Motor neuron (in vitro differentiated cells): ENCODE measurements around the gene SLC7A10. TPM values are rescaled to one million over a fixed set of nuclear protein-coding genes. Genes with fewer than 3 reads are reported as not detected.
"Not testable (repeated sequence)": the region's sequence is repeated elsewhere in the genome, so short reads cannot be mapped to it uniquely, and the experiment has no call there.

Experiments used
- ATAC-seq, 8 experiments: fragments of 200-7000 bp; cut with Tn5 transposase; replicated peaks in 6 of 8; 2 replicates each; pipeline ENCODE4 v1.8.0; 2021; ENCODE audit warnings: mild to moderate bottlenecking in 8 of 8, moderate library complexity in 8 of 8
- H3K27ac ChIP-seq, 2 donors: fragments of 250-450 bp; sonication (Bioruptor Pico); 2 replicates each; pipeline ENCODE4 v1.9.0; 2021; ENCODE audit warnings: antibody characterized with exemption in 2 of 2, mild to moderate bottlenecking in 2 of 2, moderate library complexity in 1 of 2
- H3K4me1 ChIP-seq, 2 donors: fragments of 250-450 bp; sonication (Bioruptor Pico); replicated peaks in 1 of 2; 2 replicates each; pipeline ENCODE4 v1.6.1; 2021; ENCODE audit warnings: antibody characterized with exemption in 2 of 2, mild to moderate bottlenecking in 2 of 2, moderate library complexity in 1 of 2
- H3K4me3 ChIP-seq, 5 donors: fragments of 250-450 bp; sonication (Bioruptor Pico); 2 replicates each; pipeline ENCODE4 v1.9.0; 2021; ENCODE audit warnings: antibody characterized with exemption in 5 of 5, mild to moderate bottlenecking in 5 of 5, moderate library complexity in 4 of 5
- whole genome bisulfite sequencing, 10 experiments: fragments of 450-650 bp; shearing (Covaris generic); methylation state at CpG; one replicate each; pipeline ENCODE4 v1.0.0; 2022; 5-methylcytosine and 5-hydroxymethylcytosine counted together
- in situ Hi-C, 9 experiments: fragments of 400-800 bp; cut with MboI; loops; one replicate each; pipeline ENCODE4 v1.15.0; 2021; ENCODE audit warnings: low sequenced_read_pairs in 9 of 9, low pct_unique_long_range_greater_than_20kb in 2 of 9; ENCODE audit not compliant: unreplicated experiment in 9 of 9
- total RNA-seq, 8 experiments: library from RNA; unstranded; fragments of 300-600 nt; gene quantifications; 2 replicates each; pipeline versions ENCODE4 v1.2.3 to v1.2.4, GENCODE V29; 2022

SLC7A10 gene
- total RNA-seq, 8 experiments from 2014 or later = 0.20 to 1.7 (median 0.43) TPM

GRCh38 chr19:33217881-33218280, 7.8 kb downstream of the SLC7A10 start:
- 0 to 100% (median 80%) methylated on average over 1 to 4 of the region's 8 CpGs; no CpG with 5 or more reads in 4 of the 10 experiments for WGBS, 10 experiments
- in situ Hi-C loops = no loop called here
- Histone ChIP-seq H3K27ac (no peak overlapping the region), H3K4me1 (no peaks in the 10 kb centered on the region), H3K4me3 (no peak overlapping the region)
- no peak for ATAC-seq

DNA sequence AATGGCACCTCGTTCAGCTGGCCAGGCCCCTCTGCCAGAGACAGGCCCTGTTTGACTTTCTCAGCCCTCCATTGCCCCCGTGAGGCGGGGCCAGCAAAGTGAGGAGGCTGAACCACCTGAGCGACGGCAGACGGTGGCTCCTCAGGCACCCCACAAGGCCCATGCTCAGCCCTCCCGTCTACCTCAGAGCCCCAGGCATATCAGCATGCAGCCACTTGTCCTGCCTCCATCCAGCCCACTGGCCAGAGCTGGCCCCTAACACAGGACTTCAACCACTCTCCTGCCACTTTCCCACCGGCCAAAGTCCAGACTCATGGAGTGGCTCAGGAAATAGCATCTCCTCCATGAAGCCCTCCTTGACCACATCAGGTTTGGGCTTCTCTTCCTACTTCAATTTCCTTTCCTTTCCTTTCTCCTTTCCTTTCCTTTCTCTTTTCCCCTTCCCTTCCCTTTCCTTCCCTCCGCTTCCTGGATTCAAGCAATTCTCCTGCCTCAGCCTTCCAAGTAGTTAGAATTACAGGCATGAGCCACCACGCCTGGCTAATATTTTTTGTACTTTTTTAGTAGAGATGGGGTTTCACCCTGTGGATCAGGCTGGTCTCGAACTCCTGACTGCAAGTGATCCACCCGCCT, 9.3 kb downstream of the SLC7A10 start:
- Histone ChIP-seq H3K27ac (no peak overlapping the region), H3K4me1 (no peaks in the 10 kb centered on the region), H3K4me3 (no peak overlapping the region)
- in situ Hi-C loops = no loop called here
- no peak for ATAC-seq
- 0 to 94% (median 75%) methylated on average over 1 to 7 of the region's 12 CpGs for WGBS, 10 experiments

- in situ Hi-C loops = no loop called here
- WGBS, 10 experiments = no CpG with 5 or more reads among the region's 19 CpGs
- no peak overlapping the region for H3K27ac ChIP-seq
- no peaks in the 10 kb centered on the region for H3K4me1 ChIP-seq
- H3K4me3 ChIP-seq = no peak overlapping the region
- no peak for ATAC-seq
Observed at GRCh38 chr19:33215438-33216197, 10.0 kb downstream of the SLC7A10 start.

GRCh38 chr19:33214596-33214995, 11.1 kb downstream of the SLC7A10 start:
- Histone ChIP-seq H3K27ac (no peak overlapping the region), H3K4me3 (no peak overlapping the region), H3K4me1 (no peaks in the 10 kb centered on the region)
- WGBS, 10 experiments = 40 to 63% (median 55%) methylated on average over 1 to 4 of the region's 6 CpGs; no CpG with 5 or more reads in 6 of the 10 experiments
- peak; percentile 13 to 76 (median 58) for ATAC-seq
- in situ Hi-C loops = no loop called here

- ATAC-seq = no peak
- in situ Hi-C loops = no loop called here
- Histone ChIP-seq H3K4me3 (no peak overlapping the region), H3K4me1 (no peaks in the 10 kb centered on the region), H3K27ac (no peak overlapping the region)
- WGBS, 10 experiments = 24 to 100% (median 83%) methylated on average over 1 to 3 of the region's 30 CpGs; no CpG with 5 or more reads in 5 of the 10 experiments
Observed at GRCh38 chr19:33212436-33213172, 13.0 kb downstream of the SLC7A10 start.

DNA sequence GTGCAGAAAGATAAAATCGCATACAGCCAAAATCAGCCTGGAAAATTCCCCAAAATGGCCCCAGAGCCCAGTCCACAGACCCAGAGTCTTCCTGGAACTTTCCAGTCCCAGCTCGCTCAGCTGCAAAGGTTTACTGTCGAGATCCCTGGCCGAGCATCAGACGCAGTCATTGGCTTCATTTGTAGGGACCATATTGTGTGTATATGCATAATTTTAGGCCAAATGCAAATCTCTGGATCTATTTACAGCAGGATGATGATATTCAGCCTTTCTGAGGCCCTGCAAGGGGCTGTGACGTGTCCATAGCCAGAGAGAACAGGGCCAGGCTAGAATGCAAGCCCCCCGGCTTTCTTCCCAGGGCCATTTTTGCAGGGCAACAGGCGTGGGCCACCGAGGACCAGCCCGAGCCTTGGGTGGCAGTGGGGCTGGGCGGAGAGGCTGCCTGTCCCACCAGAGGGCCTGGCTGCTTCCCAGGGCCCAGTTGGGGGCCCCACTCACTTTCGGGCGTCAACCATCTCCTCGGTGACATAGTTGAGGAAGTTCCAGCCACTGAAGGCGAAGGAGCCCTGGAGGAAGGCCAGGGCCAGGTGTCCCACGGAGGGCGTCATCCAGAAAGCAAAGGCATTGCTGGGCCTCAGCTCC, 13.7 kb downstream of the SLC7A10 start:
- no peaks in the 10 kb centered on the region for H3K4me1 ChIP-seq
- no peak overlapping the region for H3K27ac ChIP-seq
- in situ Hi-C loops = no loop called here
- 40 to 83% (median 80%) methylated on average over 1 to 6 of the region's 17 CpGs; no CpG with 5 or more reads in 5 of the 10 experiments for WGBS, 10 experiments
- no peak overlapping the region for H3K4me3 ChIP-seq
- ATAC-seq = peak in 4 of 8 experiments; percentile 7 to 82 (median 58)

DNA sequence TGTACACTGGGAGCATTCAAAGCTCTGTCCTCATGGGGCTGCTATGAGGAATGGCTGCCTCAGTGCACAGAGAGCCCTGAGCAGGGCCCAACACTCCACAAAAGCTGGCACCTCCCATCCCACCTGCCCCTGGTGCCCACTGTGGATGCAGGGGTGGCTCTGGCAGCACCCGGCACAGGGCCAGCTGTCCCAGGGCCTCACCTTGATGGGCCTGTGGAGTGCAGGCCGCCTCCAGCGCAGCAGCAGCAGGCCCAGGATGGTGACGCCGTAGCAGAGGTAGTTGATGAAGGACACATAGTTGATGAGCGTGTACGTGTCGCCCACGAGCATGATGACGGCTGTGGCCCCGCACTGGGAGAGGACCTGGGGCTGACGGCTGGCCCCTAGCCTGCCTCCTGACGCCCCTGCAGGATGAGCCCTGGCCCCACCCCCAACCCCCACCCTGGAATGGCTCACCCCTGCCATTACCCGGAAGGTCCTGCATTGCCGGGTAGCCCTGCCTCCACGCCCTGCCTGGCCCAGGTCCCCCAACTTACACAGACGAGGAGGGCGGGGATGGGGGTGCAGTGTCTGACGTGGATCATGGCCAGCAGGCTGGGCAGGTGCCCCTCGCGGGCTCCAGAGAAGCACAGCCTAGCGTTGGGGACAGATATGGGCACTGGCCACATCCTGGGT, 15.2 kb downstream of the SLC7A10 start:
- Histone ChIP-seq H3K4me1 (no peaks in the 10 kb centered on the region), H3K27ac (no peak overlapping the region), H3K4me3 (no peak overlapping the region)
- 88 to 100% (median 94%) methylated on average over 2 to 5 of the region's 22 CpGs; no CpG with 5 or more reads in 7 of the 10 experiments for WGBS, 10 experiments
- in situ Hi-C loops = no loop called here
- no peak for ATAC-seq

- WGBS, 10 experiments = 94 to 100% (median 100%) methylated on average over 1 to 6 of the region's 7 CpGs; no CpG with 5 or more reads in 4 of the 10 experiments
- in situ Hi-C loops, H3K4me3 ChIP-seq, H3K4me1 ChIP-seq, ATAC-seq, H3K27ac ChIP-seq: not testable (repeated sequence)
Observed at GRCh38 chr19:33209850-33210230, 15.8 kb downstream of the SLC7A10 start.

GRCh38 chr19:33208904-33209849, 16.5 kb downstream of the SLC7A10 start:
- ATAC-seq = no peak
- 80 to 100% (median 86%) methylated on average over 3 to 6 of the region's 24 CpGs; no CpG with 5 or more reads in 4 of the 10 experiments for WGBS, 10 experiments
- H3K4me1 ChIP-seq = no peaks in the 10 kb centered on the region
- in situ Hi-C loops = no loop called here
- no peak overlapping the region for H3K27ac ChIP-seq
- H3K4me3 ChIP-seq = no peak overlapping the region

- 38 to 100% (median 91%) methylated on average over 1 to 6 of the region's 11 CpGs; no CpG with 5 or more reads in 4 of the 10 experiments for WGBS, 10 experiments
- no peak overlapping the region for H3K27ac ChIP-seq
- H3K4me1 ChIP-seq = no peaks in the 10 kb centered on the region
- in situ Hi-C loops = no loop called here
- no peak overlapping the region for H3K4me3 ChIP-seq
- no peak for ATAC-seq
Observed at GRCh38 chr19:33208371-33208895, 17.2 kb downstream of the SLC7A10 start.

GRCh38 chr19:33207903-33208302, 17.7 kb downstream of the SLC7A10 start:
- no peak overlapping the region for H3K4me3 ChIP-seq
- peak in 1 of 8 experiments; percentile 2 for ATAC-seq
- no peaks in the 10 kb centered on the region for H3K4me1 ChIP-seq
- 60 to 100% (median 87%) methylated on average over 1 to 3 of the region's 9 CpGs; no CpG with 5 or more reads in 7 of the 10 experiments for WGBS, 10 experiments
- H3K27ac ChIP-seq = no peak overlapping the region
- in situ Hi-C loops = no loop called here
